PC-9 (cell line): Measurements from ENCODE around the gene DNAJC15.
"Not testable (repeated sequence)": the region's sequence is repeated elsewhere in the genome, so short reads cannot be mapped to it uniquely, and the experiment has no call there.

Experiments used
- CTCF ChIP-seq: fragments of 200-600 bp; sonication (generic); conservative IDR thresholded peaks from 2 replicates; pipeline ENCODE4 v1.6.1; 2017; ENCODE audit warnings: mixed run types, antibody characterized with exemption, mild to moderate bottlenecking, moderate library complexity
- EZH2 ChIP-seq: fragments of 200-600 bp; sonication (generic); IDR thresholded peaks from 2 replicates; pipeline ENCODE4 v1.8.0; 2017; ENCODE audit warnings: antibody characterized with exemption, low read depth

GRCh38 chr13:42991233-42991897 is 32.0 kb upstream of the DNAJC15 start:
- not testable (repeated sequence) for TF ChIP-seq CTCF, EZH2
